Measurements from ENCODE around the gene TINAGL1.

The TINAGL1 gene

DNA sequence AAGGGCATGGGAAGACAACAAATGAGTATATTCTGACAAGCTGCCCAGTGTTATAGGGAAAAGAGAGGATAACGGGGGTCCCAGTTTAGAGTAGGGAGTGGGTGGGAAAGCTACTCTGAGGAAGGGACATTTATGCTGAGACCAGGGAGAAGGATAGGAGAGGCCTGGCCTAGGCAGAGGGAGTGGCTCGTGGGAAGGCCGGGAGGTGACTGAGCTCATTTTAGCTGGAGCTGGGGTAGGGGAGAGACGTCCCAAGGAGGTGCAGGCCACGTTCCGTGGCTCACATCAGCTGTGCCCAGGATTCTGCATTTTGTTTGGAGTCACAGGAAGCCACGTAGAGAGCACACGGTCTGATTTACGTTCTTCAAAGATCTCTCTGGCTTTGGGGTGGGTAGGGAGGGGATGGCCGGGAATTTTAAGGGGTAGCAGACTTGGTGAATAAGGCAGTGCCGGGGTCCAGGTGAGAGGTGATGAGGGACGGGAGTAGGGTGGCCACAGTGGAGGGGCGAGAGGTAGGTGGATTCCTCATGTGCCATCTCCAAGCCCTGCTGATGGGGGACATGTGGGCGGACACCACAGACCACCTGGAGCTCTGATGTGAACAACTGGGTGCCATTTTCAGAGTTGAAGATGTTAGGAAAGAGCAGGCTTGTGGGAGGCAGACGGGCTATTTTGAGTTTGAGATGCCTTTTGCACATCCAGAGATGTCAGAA, 4.7 kb downstream of the TINAGL1 start:
- Histone ChIP-seq H3K79me2 (ENCODE audit: low read length) (no peaks in the 10 kb centered on the region), H3K9ac (ENCODE audit: low read length) (no peak overlapping the region), H3K4me3 (ENCODE audit: low read length) (no peak overlapping the region), H4K20me1 (ENCODE audit: insufficient read depth, low read length) (no peaks in the 10 kb centered on the region), H3K27ac (ENCODE audit: low read length) (no peak overlapping the region), H2AFZ (ENCODE audit: low read depth, low read length) (no peak overlapping the region), H3K27me3 (ENCODE audit: low read depth, low read length) (no peaks in the 10 kb centered on the region), H3K4me2 (ENCODE audit: low read length) (no peak overlapping the region), H3K4me1 (ENCODE audit: low read length) (no peaks in the 10 kb centered on the region), H3K36me3 (replicated peaks; ENCODE audit: low read depth, low read length) (no peaks in the 10 kb centered on the region), H3K9me3 (ENCODE audit: insufficient read depth, low read length) (no peaks in the 10 kb centered on the region)
- no peak for TF ChIP-seq EZH2phosphoT487 (IDR thresholded peaks at IDR 0.05; ENCODE audit: low read depth)
- TF ChIP-seq, protein P1, sequence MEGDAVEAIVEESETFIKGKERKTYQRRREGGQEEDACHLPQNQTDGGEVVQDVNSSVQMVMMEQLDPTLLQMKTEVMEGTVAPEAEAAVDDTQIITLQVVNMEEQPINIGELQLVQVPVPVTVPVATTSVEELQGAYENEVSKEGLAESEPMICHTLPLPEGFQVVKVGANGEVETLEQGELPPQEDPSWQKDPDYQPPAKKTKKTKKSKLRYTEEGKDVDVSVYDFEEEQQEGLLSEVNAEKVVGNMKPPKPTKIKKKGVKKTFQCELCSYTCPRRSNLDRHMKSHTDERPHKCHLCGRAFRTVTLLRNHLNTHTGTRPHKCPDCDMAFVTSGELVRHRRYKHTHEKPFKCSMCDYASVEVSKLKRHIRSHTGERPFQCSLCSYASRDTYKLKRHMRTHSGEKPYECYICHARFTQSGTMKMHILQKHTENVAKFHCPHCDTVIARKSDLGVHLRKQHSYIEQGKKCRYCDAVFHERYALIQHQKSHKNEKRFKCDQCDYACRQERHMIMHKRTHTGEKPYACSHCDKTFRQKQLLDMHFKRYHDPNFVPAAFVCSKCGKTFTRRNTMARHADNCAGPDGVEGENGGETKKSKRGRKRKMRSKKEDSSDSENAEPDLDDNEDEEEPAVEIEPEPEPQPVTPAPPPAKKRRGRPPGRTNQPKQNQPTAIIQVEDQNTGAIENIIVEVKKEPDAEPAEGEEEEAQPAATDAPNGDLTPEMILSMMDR (IDR thresholded peaks at IDR 0.05; ENCODE audit: low read depth, low read length), result no peak

DNA sequence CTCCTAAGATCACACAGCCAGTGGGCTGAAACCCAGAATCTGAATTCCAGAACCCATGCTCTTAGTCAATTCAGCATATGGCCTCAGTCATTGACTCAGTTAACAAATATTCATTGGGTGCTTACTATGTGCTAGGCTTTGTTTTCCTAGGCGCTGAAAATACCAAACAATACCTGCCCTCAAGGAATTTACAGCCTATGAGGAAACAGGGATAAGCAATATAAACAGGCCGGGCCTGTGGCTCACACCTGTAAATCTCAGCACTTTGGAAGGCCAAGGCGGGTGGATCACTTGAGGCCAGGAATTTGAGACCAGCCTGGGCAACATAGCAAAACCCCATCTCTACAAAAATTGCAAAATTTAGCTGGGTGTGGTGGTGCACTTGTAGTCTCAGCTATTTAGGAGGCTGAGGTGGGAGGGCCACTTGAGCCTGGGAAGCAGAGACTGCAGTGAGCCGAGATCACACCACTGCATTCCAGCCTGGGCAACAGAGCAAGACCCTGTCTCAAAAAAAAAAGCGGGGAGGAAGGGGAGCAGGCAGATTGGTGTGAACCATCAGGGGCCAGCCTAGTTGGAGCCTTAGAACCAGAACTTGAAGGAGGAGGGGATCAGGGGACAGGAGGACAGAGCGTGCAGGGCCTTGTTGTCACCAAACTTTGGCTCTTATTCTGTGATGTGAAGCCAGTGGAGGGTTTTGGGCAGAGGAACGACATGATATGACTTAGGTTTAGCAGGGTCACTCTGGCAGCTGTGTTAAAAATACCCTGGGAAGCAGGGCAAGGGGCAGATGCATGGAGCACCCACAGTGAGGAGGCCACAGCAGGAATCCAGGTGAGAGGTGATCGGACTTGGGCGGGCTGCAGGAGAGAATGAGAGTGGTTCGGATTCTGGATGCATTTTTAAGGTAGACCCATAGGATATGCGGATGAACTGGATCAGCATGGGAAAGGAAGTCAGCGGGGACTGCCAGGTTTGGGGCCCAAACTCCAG, 5.8 kb downstream of the TINAGL1 start:
- Histone ChIP-seq H3K79me2 (ENCODE audit: low read length) (no peaks in the 10 kb centered on the region), H3K27me3 (ENCODE audit: low read depth, low read length) (no peaks in the 10 kb centered on the region), H2AFZ (ENCODE audit: low read depth, low read length) (no peak overlapping the region), H3K4me1 (ENCODE audit: low read length) (no peaks in the 10 kb centered on the region), H3K9ac (ENCODE audit: low read length) (no peak overlapping the region), H3K36me3 (replicated peaks; ENCODE audit: low read depth, low read length) (no peaks in the 10 kb centered on the region), H3K27ac (ENCODE audit: low read length) (no peak overlapping the region), H3K9me3 (ENCODE audit: insufficient read depth, low read length) (no peaks in the 10 kb centered on the region), H4K20me1 (ENCODE audit: insufficient read depth, low read length) (no peaks in the 10 kb centered on the region), H3K4me3 (ENCODE audit: low read length) (no peak overlapping the region), H3K4me2 (ENCODE audit: low read length) (no peak overlapping the region)
- TF ChIP-seq EZH2phosphoT487 (IDR thresholded peaks at IDR 0.05; ENCODE audit: low read depth), result no peak
- TF ChIP-seq, protein P1 (IDR thresholded peaks at IDR 0.05; ENCODE audit: low read depth, low read length), result no peak

DNA sequence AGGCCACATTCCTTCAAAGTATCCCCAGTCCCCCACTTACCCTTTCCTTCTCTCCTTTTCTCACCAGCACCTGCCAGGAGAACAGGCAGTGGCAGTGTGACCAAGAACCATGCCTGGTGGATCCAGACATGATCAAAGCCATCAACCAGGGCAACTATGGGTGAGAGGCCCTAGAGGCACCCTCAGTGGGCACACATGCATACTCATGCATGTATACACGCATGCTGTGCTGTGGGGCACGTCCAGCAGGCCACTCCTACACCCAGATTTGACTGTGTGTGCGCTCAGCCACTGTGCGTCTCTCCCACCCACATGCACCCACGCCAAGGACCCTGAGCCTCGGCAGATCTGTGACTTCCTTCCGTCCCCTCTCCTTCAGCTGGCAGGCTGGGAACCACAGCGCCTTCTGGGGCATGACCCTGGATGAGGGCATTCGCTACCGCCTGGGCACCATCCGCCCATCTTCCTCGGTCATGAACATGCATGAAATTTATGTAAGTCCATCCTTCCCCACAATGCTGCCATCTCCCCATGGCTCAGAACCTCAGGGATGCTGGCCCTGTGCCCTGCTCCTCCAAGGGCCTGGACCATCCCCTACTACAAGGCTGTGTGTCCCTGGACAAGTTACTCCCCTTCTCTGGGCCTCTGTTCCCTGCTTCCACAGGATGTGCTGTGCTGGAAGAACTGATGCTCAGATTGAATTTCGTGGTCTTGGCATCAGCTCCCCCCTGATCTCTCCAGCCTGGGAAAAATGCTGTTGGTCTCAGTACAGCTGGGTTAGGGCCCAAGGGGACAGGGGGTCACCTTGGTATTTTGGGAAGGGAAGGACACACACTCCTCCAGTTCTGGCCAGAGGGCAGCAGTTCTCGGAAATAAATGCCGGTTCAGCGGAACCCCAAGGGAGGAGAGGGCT, 7.0 kb downstream of the TINAGL1 start:
- no peak overlapping the region for H3K4me2 ChIP-seq (ENCODE audit: low read length)
- TF ChIP-seq, protein P1 (IDR thresholded peaks at IDR 0.05; ENCODE audit: low read depth, low read length), result no peak
- no peak for TF ChIP-seq EZH2phosphoT487 (IDR thresholded peaks at IDR 0.05; ENCODE audit: low read depth)
- no peak overlapping the region for H2AFZ ChIP-seq (ENCODE audit: low read depth, low read length)
- no peaks in the 10 kb centered on the region for H3K36me3 ChIP-seq (replicated peaks; ENCODE audit: low read depth, low read length)
- H3K9me3 ChIP-seq (ENCODE audit: insufficient read depth, low read length), result no peaks in the 10 kb centered on the region
- no peak overlapping the region for H3K9ac ChIP-seq (ENCODE audit: low read length)
- H4K20me1 ChIP-seq (ENCODE audit: insufficient read depth, low read length), result no peaks in the 10 kb centered on the region
- H3K4me3 ChIP-seq (ENCODE audit: low read length), result no peak overlapping the region
- H3K4me1 ChIP-seq (ENCODE audit: low read length), result no peaks in the 10 kb centered on the region
- no peaks in the 10 kb centered on the region for H3K27me3 ChIP-seq (ENCODE audit: low read depth, low read length)
- H3K27ac ChIP-seq (ENCODE audit: low read length), result no peak overlapping the region
- no peaks in the 10 kb centered on the region for H3K79me2 ChIP-seq (ENCODE audit: low read length)
